Liver (tissue), 9 donors: ENCODE results near the gene SCN9A. TPM values are rescaled to one million over a fixed set of nuclear protein-coding genes. Genes with fewer than 3 reads are reported as not detected.

Experiments used
- DNase-seq: peaks from one replicate; pipeline ENCODE4 v3.0.0-alpha.2; 2017; ENCODE audit warnings: low spot score
- H3K27ac ChIP-seq, 2 donors: one replicate each; pipeline ENCODE4 v1.7.0; 2013; ENCODE audit warnings: inconsistent platforms in 2 of 2, low read length in 2 of 2, control low read depth in 1 of 2, low read depth in 1 of 2, mild to moderate bottlenecking in 1 of 2
- H3K27me3 ChIP-seq, 4 donors: one replicate each; pipeline versions ENCODE4 v1.6.1 to v1.7.0; 2013; ENCODE audit warnings: low read length in 3 of 4, inconsistent platforms in 1 of 4, mild to moderate bottlenecking in 1 of 4, moderate library complexity in 1 of 4; ENCODE audit not compliant: control insufficient read depth in 4 of 4, insufficient read depth in 4 of 4
- H3K36me3 ChIP-seq, 4 donors: one replicate each; pipeline versions ENCODE4 v1.6.1 to v1.7.0; 2013; ENCODE audit warnings: low read length in 3 of 4, mild to moderate bottlenecking in 3 of 4, low read depth in 1 of 4, moderate library complexity in 1 of 4; ENCODE audit not compliant: control insufficient read depth in 4 of 4, insufficient read depth in 3 of 4
- H3K4me1 ChIP-seq, 4 donors: one replicate each; pipeline versions ENCODE4 v1.6.1 to v1.7.0; 2013; ENCODE audit warnings: low read length in 3 of 4, mild to moderate bottlenecking in 3 of 4, moderate library complexity in 1 of 4; ENCODE audit not compliant: control insufficient read depth in 4 of 4, insufficient read depth in 4 of 4
- H3K4me3 ChIP-seq, 3 donors: one replicate each; pipeline versions ENCODE4 v1.6.1 to v1.7.0; 2013; ENCODE audit warnings: low read length in 3 of 3, control low read depth in 1 of 3, low read depth in 1 of 3, mild to moderate bottlenecking in 1 of 3
- H3K9ac ChIP-seq, 2 donors: one replicate each; pipeline ENCODE4 v1.7.0; 2013; ENCODE audit warnings: low read length in 2 of 2, mild to moderate bottlenecking in 2 of 2, moderate library complexity in 2 of 2, control low read depth in 1 of 2, low read depth in 1 of 2
- H3K9me3 ChIP-seq, 4 donors: one replicate each; pipeline versions ENCODE4 v1.6.1 to v1.7.0; 2013; ENCODE audit warnings: low read length in 3 of 4; ENCODE audit not compliant: control insufficient read depth in 4 of 4
- EGR1 ChIP-seq, 2 donors: IDR thresholded peaks; 2 replicates each; pipeline ENCODE4 v1.6.1; 2016 to 2018; ENCODE audit warnings: antibody characterized with exemption in 2 of 2, low read depth in 2 of 2
- FOXA1 ChIP-seq: IDR thresholded peaks from 2 replicates; pipeline ENCODE4 v1.6.1; 2016; ENCODE audit warnings: antibody characterized with exemption
- FOXA2 ChIP-seq: IDR thresholded peaks from 2 replicates; pipeline ENCODE4 v1.6.1; 2016; ENCODE audit warnings: antibody characterized with exemption
- GABPA ChIP-seq, 2 donors: IDR thresholded peaks in 1 of 2; conservative IDR thresholded peaks in 1 of 2; 2 replicates each; pipeline ENCODE4 v1.6.1; 2016; ENCODE audit warnings: antibody characterized with exemption in 2 of 2, mild to moderate bottlenecking in 1 of 2, moderate library complexity in 1 of 2
- HNF4A ChIP-seq, 2 donors: conservative IDR thresholded peaks; 2 replicates each; pipeline ENCODE4 v1.6.1; 2016; ENCODE audit warnings: antibody characterized with exemption in 2 of 2, mild to moderate bottlenecking in 2 of 2
- HNF4G ChIP-seq: IDR thresholded peaks from 2 replicates; pipeline ENCODE4 v1.6.1; 2016; ENCODE audit warnings: antibody characterized with exemption
- JUND ChIP-seq, 2 donors: IDR thresholded peaks; 2 replicates each; pipeline ENCODE4 v1.6.1; 2016; ENCODE audit warnings: antibody characterized with exemption in 2 of 2
- NR2F2 ChIP-seq: IDR thresholded peaks from 2 replicates; pipeline ENCODE4 v1.6.1; 2016; ENCODE audit warnings: antibody characterized with exemption
- RAD21 ChIP-seq, 2 donors: IDR thresholded peaks; 2 replicates each; pipeline ENCODE4 v1.6.1; 2016; ENCODE audit warnings: antibody characterized with exemption in 2 of 2, mild to moderate bottlenecking in 2 of 2
- RXRA ChIP-seq, 2 donors: IDR thresholded peaks; 2 replicates each; pipeline ENCODE4 v1.6.1; 2017 to 2018; ENCODE audit warnings: antibody characterized with exemption in 2 of 2, mild to moderate bottlenecking in 1 of 2
- SP1 ChIP-seq: IDR thresholded peaks from 2 replicates; pipeline ENCODE4 v1.6.1; 2018; ENCODE audit warnings: antibody characterized with exemption, mild to moderate bottlenecking
- TAF1 ChIP-seq: conservative IDR thresholded peaks from 2 replicates; pipeline ENCODE4 v1.6.1; 2016; ENCODE audit warnings: antibody characterized with exemption, mild to moderate bottlenecking
- YY1 ChIP-seq: IDR thresholded peaks from 2 replicates; pipeline ENCODE4 v1.6.1; 2016; ENCODE audit warnings: antibody characterized with exemption, mild to moderate bottlenecking
- WGBS: extraction: QIAGEN DNeasy Blood & Tissue Kit; methylation state at CpG from one replicate; pipeline ENCODE4 v1.1.7; 2013; 5-methylcytosine and 5-hydroxymethylcytosine counted together
- polyA plus RNA-seq, 2 donors: library from polyadenylated mRNA; stranded (reverse) in 1 of 2; unstranded in 1 of 2; fragments of 200-250 nt in 1 of 2; fragments of >200 nt in 1 of 2; fragmentation: Nextera tagmentation in 1 of 2; extraction: Ambion mirVana in 1 of 2; gene quantifications; one replicate each; pipeline versions ENCODE4 v1.2.1 to v1.2.3, GENCODE V29; 2013 to 2015
- total RNA-seq, 2 donors: library from RNA; depleted of rRNA; stranded (reverse); fragments of >200 nt; gene quantifications; one replicate each; pipeline ENCODE4 v1.2.3, GENCODE V29; 2014
- TF ChIP-seq, protein P1 (sequence below): fragments of 150-350 bp; IDR thresholded peaks from 2 replicates; pipeline ENCODE4 v1.5.1; 2017; ENCODE audit warnings: improper control_type of control experiment, low read depth, low read length; ENCODE audit not compliant: missing input control
- TF ChIP-seq, protein P2 (sequence below): IDR thresholded peaks from 2 replicates; pipeline ENCODE4 v1.6.1; 2016; ENCODE audit warnings: antibody characterized with exemption
- TF ChIP-seq, protein P3 (sequence below): IDR thresholded peaks from 2 replicates; pipeline ENCODE4 v1.6.1; 2016; ENCODE audit warnings: antibody characterized with exemption
- TF ChIP-seq, protein P4 (sequence below): IDR thresholded peaks from 2 replicates; pipeline ENCODE4 v1.6.1; 2016; ENCODE audit warnings: antibody characterized with exemption
- TF ChIP-seq, protein P5 (sequence below): IDR thresholded peaks from 2 replicates; pipeline ENCODE4 v1.6.1; 2016; ENCODE audit warnings: antibody characterized with exemption, mild to moderate bottlenecking
- donor health status: healthy.
- donor health status: healthy.
- donor health status: healthy.
- donor health status: healthy.
- donor health status: healthy.

The SCN9A gene
- total and polyA plus RNA-seq, 4 donors: 1.2 to 10.1 (median 9.2) TPM

DNA sequence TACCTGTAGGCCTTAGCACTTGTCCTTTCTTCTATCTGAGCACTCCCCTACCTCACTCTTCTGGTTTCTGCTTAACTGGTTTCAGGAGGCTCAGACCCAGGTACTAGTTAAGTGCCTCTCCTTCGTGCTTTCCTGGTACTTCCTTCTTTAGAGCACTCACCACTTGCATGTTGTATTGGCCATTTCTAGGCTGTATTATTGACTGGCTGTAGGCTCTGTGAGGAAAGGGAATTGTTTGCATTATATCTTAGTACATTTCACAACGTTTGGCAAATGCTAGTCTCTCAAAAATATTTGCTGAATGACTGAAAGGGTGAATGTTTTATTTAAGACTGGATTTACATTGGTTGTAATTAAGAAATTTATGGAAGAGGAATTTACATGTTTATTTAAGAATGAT lies 212.0 kb downstream of the SCN9A start:
- no peaks in the 10 kb centered on the region for H3K36me3 ChIP-seq
- 35% methylated on average over 2 of the region's 2 CpGs for WGBS
- TF ChIP-seq FOXA2 (no peak), TAF1 (no peak), HNF4A (conservative IDR thresholded peaks at IDR 0.05) (no peak), SP1 (no peak), FOXA1 (no peak), NR2F2 (no peak), RXRA (IDR thresholded peaks at IDR 0.05) (no peak), YY1 (no peak), GABPA (IDR thresholded peaks at IDR 0.05 in 1 of 2, conservative IDR thresholded peaks at IDR 0.05 in 1 of 2) (no peak), HNF4G (no peak), RAD21 (IDR thresholded peaks at IDR 0.05) (no peak), JUND (IDR thresholded peaks at IDR 0.05) (no peak)
- TF ChIP-seq, protein P1, sequence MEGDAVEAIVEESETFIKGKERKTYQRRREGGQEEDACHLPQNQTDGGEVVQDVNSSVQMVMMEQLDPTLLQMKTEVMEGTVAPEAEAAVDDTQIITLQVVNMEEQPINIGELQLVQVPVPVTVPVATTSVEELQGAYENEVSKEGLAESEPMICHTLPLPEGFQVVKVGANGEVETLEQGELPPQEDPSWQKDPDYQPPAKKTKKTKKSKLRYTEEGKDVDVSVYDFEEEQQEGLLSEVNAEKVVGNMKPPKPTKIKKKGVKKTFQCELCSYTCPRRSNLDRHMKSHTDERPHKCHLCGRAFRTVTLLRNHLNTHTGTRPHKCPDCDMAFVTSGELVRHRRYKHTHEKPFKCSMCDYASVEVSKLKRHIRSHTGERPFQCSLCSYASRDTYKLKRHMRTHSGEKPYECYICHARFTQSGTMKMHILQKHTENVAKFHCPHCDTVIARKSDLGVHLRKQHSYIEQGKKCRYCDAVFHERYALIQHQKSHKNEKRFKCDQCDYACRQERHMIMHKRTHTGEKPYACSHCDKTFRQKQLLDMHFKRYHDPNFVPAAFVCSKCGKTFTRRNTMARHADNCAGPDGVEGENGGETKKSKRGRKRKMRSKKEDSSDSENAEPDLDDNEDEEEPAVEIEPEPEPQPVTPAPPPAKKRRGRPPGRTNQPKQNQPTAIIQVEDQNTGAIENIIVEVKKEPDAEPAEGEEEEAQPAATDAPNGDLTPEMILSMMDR: no peak
- TF ChIP-seq, protein P2, sequence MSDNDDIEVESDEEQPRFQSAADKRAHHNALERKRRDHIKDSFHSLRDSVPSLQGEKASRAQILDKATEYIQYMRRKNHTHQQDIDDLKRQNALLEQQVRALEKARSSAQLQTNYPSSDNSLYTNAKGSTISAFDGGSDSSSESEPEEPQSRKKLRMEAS: no peak
- TF ChIP-seq, protein P3, sequence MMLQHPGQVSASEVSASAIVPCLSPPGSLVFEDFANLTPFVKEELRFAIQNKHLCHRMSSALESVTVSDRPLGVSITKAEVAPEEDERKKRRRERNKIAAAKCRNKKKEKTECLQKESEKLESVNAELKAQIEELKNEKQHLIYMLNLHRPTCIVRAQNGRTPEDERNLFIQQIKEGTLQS: no peak
- TF ChIP-seq, protein P4, sequence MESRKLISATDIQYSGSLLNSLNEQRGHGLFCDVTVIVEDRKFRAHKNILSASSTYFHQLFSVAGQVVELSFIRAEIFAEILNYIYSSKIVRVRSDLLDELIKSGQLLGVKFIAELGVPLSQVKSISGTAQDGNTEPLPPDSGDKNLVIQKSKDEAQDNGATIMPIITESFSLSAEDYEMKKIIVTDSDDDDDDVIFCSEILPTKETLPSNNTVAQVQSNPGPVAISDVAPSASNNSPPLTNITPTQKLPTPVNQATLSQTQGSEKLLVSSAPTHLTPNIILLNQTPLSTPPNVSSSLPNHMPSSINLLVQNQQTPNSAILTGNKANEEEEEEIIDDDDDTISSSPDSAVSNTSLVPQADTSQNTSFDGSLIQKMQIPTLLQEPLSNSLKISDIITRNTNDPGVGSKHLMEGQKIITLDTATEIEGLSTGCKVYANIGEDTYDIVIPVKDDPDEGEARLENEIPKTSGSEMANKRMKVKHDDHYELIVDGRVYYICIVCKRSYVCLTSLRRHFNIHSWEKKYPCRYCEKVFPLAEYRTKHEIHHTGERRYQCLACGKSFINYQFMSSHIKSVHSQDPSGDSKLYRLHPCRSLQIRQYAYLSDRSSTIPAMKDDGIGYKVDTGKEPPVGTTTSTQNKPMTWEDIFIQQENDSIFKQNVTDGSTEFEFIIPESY: no peak
- TF ChIP-seq, protein P5, sequence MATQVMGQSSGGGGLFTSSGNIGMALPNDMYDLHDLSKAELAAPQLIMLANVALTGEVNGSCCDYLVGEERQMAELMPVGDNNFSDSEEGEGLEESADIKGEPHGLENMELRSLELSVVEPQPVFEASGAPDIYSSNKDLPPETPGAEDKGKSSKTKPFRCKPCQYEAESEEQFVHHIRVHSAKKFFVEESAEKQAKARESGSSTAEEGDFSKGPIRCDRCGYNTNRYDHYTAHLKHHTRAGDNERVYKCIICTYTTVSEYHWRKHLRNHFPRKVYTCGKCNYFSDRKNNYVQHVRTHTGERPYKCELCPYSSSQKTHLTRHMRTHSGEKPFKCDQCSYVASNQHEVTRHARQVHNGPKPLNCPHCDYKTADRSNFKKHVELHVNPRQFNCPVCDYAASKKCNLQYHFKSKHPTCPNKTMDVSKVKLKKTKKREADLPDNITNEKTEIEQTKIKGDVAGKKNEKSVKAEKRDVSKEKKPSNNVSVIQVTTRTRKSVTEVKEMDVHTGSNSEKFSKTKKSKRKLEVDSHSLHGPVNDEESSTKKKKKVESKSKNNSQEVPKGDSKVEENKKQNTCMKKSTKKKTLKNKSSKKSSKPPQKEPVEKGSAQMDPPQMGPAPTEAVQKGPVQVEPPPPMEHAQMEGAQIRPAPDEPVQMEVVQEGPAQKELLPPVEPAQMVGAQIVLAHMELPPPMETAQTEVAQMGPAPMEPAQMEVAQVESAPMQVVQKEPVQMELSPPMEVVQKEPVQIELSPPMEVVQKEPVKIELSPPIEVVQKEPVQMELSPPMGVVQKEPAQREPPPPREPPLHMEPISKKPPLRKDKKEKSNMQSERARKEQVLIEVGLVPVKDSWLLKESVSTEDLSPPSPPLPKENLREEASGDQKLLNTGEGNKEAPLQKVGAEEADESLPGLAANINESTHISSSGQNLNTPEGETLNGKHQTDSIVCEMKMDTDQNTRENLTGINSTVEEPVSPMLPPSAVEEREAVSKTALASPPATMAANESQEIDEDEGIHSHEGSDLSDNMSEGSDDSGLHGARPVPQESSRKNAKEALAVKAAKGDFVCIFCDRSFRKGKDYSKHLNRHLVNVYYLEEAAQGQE: no peak

DNA sequence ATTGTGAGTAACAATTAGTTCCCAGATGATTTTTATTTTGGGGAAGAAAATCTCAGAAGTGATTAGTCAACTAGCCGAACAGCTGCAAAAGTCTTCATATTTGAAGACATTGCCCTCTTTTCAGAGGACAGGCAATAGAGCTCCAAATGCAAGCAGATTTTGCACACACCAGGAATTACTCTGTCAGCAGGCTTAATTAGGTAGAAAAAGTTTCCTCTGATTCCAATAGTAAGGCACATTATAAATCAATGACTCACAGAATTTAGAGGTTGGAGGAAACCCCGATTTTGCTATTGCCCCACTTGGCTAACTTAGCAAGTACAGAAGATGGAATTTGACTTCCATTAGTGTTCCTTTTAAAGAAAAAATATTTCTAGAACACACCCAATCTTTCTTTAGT lies 217.2 kb downstream of the SCN9A start:
- H3K4me1 ChIP-seq: no peaks in the 10 kb centered on the region
- H3K27me3 ChIP-seq: no peaks in the 10 kb centered on the region
- no peak overlapping the region for H3K4me3 ChIP-seq
- no peaks in the 10 kb centered on the region for H3K9me3 ChIP-seq
- DNase-seq: no peak
- no peak overlapping the region for H3K27ac ChIP-seq
- H3K9ac ChIP-seq: no peak overlapping the region
- WGBS: 91% methylated on average over 2 of the region's 2 CpGs
- H3K36me3 ChIP-seq: no peaks in the 10 kb centered on the region
- TF ChIP-seq, protein P1: no peak
- TF ChIP-seq HNF4A (conservative IDR thresholded peaks at IDR 0.05) (no peak), YY1 (no peak), EGR1 (IDR thresholded peaks at IDR 0.05; ENCODE audit: low read depth in 2 of 2) (no peak), RXRA (IDR thresholded peaks at IDR 0.05) (no peak), FOXA1 (no peak), JUND (IDR thresholded peaks at IDR 0.05) (no peak), NR2F2 (no peak), GABPA (IDR thresholded peaks at IDR 0.05 in 1 of 2, conservative IDR thresholded peaks at IDR 0.05 in 1 of 2) (no peak)
- TF ChIP-seq, protein P3: no peak
- TF ChIP-seq, protein P4: no peak

More for the DNA sequence above, 212.0 kb downstream of the SCN9A start:
- no peaks in the 10 kb centered on the region for H3K4me1 ChIP-seq
- no peak for DNase-seq
- no peak overlapping the region for H3K4me3 ChIP-seq
- H3K9me3 ChIP-seq: no peaks in the 10 kb centered on the region
- no peak overlapping the region for H3K9ac ChIP-seq
- no peaks in the 10 kb centered on the region for H3K27me3 ChIP-seq
- no peak overlapping the region for H3K27ac ChIP-seq
